GM12878 (cell line): ENCODE data around the gene PKD1. TPM values are rescaled to one million over a fixed set of nuclear protein-coding genes. Genes with fewer than 3 reads are reported as not detected.

Source experiments
- ATAC-seq: fragments of 200-7000 bp; cut with Tn5 transposase; 3 replicates; pipeline ENCODE4 v1.9.1; 2020; ENCODE audit warnings: mild to moderate bottlenecking, moderate library complexity
- BruUV-seq: library from RNA; stranded (reverse); fragments of 400-500 nt; replicated peaks from 2 replicates; lab custom pipeline; 2021; lab: Mats Ljungman, UMichigan
- CTCF ChIA-PET: fragments of 300-600 bp; sonication (Branson Sonifier 250); formaldehyde crosslinking; extraction: SDS; loops from one replicate; lab custom pipeline; 2021; ENCODE audit warnings: inconsistent platforms; lab: Yijun Ruan, JAX
- POLR2A ChIA-PET: fragments of 350-600 bp; formaldehyde crosslinking; extraction: SDS; loops from one replicate; lab custom pipeline; 2021; ENCODE audit warnings: inconsistent platforms; lab: Charles Lee
- RAD21 ChIA-PET: fragments of 300-600 bp; sonication (Branson Sonifier 250); formaldehyde crosslinking; loops from one replicate; lab custom pipeline; 2023; ENCODE audit warnings: antibody characterized with exemption; ENCODE audit not compliant: unreplicated experiment; lab: Charles Lee
- SMC1A ChIA-PET: fragments of 300-600 bp; sonication (Branson Sonifier 250); formaldehyde crosslinking; loops from one replicate; lab custom pipeline; 2023; ENCODE audit not compliant: unreplicated experiment, uncharacterized antibody; lab: Charles Lee
- DNase-seq: peaks from one replicate; pipeline ENCODE4 v3.0.0-alpha.2; 2011; ENCODE audit warnings: low read depth, low spot score
- FAIRE-seq: peaks from 3 replicates; lab custom pipeline; 2011; peaks lifted over from hg19 to GRCh38; lab: Jason Lieb, UNC
- H2AFZ ChIP-seq: 2 replicates; pipeline ENCODE4 v1.6.0; 2011; ENCODE audit warnings: low read depth, low read length, control low read depth; ENCODE audit not compliant: control insufficient read depth
- H3K27ac ChIP-seq: 2 replicates; pipeline ENCODE4 v1.5.1; 2011; ENCODE audit warnings: control low read depth; ENCODE audit not compliant: control insufficient read depth, insufficient read depth
- H3K27me3 ChIP-seq, 2 experiments: replicated peaks in 1 of 2; 2 replicates each; pipeline versions ENCODE4 v1.6.0 to v1.6.1; 2011; ENCODE audit warnings: low read length in 1 of 2; ENCODE audit not compliant: control insufficient read depth in 2 of 2, insufficient read depth in 2 of 2
- H3K36me3 ChIP-seq, 2 experiments: 2 replicates each; pipeline ENCODE4 v1.5.1; 2011; ENCODE audit warnings: low read length in 1 of 2; ENCODE audit not compliant: control insufficient read depth in 2 of 2, insufficient read depth in 2 of 2
- H3K4me1 ChIP-seq: 2 replicates; pipeline ENCODE4 v1.6.1; 2011; ENCODE audit warnings: mild to moderate bottlenecking, low read length, moderate library complexity, mixed read lengths; ENCODE audit not compliant: control insufficient read depth, insufficient read depth
- H3K4me2 ChIP-seq: 2 replicates; pipeline ENCODE4 v1.6.0; 2011; ENCODE audit warnings: control low read depth; ENCODE audit not compliant: control insufficient read depth, insufficient read depth
- H3K4me3 ChIP-seq: fragments of 200-600 bp; sonication (generic); 2 replicates; pipeline ENCODE4 v1.5.1; 2016
- H3K79me2 ChIP-seq: 2 replicates; pipeline ENCODE4 v1.6.0; 2011; ENCODE audit warnings: low read length; ENCODE audit not compliant: control insufficient read depth, insufficient read depth
- H3K9ac ChIP-seq: 2 replicates; pipeline ENCODE4 v1.8.0; 2011; ENCODE audit warnings: low read length, control low read depth, mixed read lengths; ENCODE audit not compliant: control insufficient read depth, insufficient read depth
- H3K9me3 ChIP-seq: replicated peaks from 3 replicates; pipeline ENCODE4 v1.5.1; 2011; ENCODE audit warnings: mild to moderate bottlenecking, low read length; ENCODE audit not compliant: control insufficient read depth, insufficient read depth
- H4K20me1 ChIP-seq: 2 replicates; pipeline ENCODE4 v1.6.0; 2011; ENCODE audit not compliant: control insufficient read depth, insufficient read depth
- BMI1 ChIP-seq: fragments of 450-650 bp; IDR thresholded peaks from 2 replicates; pipeline ENCODE4 v1.6.1; 2016; ENCODE audit warnings: mild to moderate bottlenecking, moderate library complexity, borderline replicate concordance
- GATAD2B ChIP-seq: fragments of 450-650 bp; conservative IDR thresholded peaks from 2 replicates; pipeline ENCODE4 v1.6.1; 2017; ENCODE audit warnings: low read depth, mild to moderate bottlenecking, moderate library complexity
- JUND ChIP-seq: IDR thresholded peaks from 2 replicates; pipeline ENCODE4 v1.6.1; 2012; ENCODE audit warnings: low read depth, mild to moderate bottlenecking, low read length, improper control_type of control experiment, moderate library complexity
- SPI1 ChIP-seq: IDR thresholded peaks from 2 replicates; pipeline ENCODE4 v1.6.1; 2011; ENCODE audit warnings: low read depth, mild to moderate bottlenecking, low read length, moderate library complexity, borderline replicate concordance; ENCODE audit not compliant: insufficient read depth
- SUPT20H ChIP-seq: IDR thresholded peaks from 2 replicates; pipeline ENCODE4 v1.6.1; 2011; ENCODE audit warnings: low read depth, mild to moderate bottlenecking, low read length, moderate library complexity, borderline replicate concordance; ENCODE audit not compliant: control insufficient read depth
- ZZZ3 ChIP-seq: IDR thresholded peaks from 2 replicates; pipeline ENCODE4 v1.6.1; 2011; ENCODE audit warnings: low read depth; ENCODE audit not compliant: control insufficient read depth, insufficient read length
- WGBS: methylation state at CpG from one replicate; pipeline ENCODE4 v1.1.6; 2016; ENCODE audit warnings: low lambda C conversion rate; ENCODE audit not compliant: insufficient replicate concordance, insufficient coverage; ENCODE audit errors: missing lambda C conversion rate; 5-methylcytosine and 5-hydroxymethylcytosine counted together
- in situ Hi-C: fragments of 300-500 bp; cut with MboI; formaldehyde crosslinking; loops from 9 replicates; pipeline ENCODE4 v1.14.3; 2018; ENCODE audit warnings: mixed read lengths
- intact Hi-C: fragments of 100-400 bp; cut with micrococcal nuclease; formaldehyde crosslinking; loops from one replicate; pipeline ENCODE4 v1.14.2; 2022; ENCODE audit not compliant: unreplicated experiment
- polyA plus RNA-seq, 11 experiments: library from polyadenylated mRNA; depleted of rRNA in 4 of 11; unstranded in 6 of 11; stranded (reverse) in 5 of 11; fragments of >200 nt; fragmentation: Nextera tagmentation in 4 of 11; fragmentation: Illumina TruSeq in 1 of 11; extraction: Ambion mirVana in 4 of 11; extraction: Trizol in 1 of 11; gene quantifications; 1 replicate in 1 of 11; 2 replicates in 10 of 11; pipeline versions ENCODE4 v1.2.1 to v1.2.3, GENCODE V29; 2011 to 2016; ENCODE audit warnings: inconsistent platforms in 2 of 11, missing spikeins in 2 of 11, low read depth in 1 of 11
- total RNA-seq, 4 experiments: library from RNA; depleted of rRNA in 3 of 4; stranded (reverse); fragments of >200 nt in 3 of 4; fragmentation: Illumina TruSeq in 1 of 4; extraction: Trizol in 1 of 4; gene quantifications; 2 replicates each; pipeline versions ENCODE4 v1.2.1 to v1.2.3, GENCODE V29; 2013 to 2021
- TF ChIP-seq, protein P1 (sequence below): IDR thresholded peaks from 2 replicates; pipeline ENCODE4 v1.6.1; 2011; ENCODE audit warnings: low read depth, low read length, improper control_type of control experiment, borderline replicate concordance
- TF ChIP-seq, protein P2 (sequence below), 3 experiments: IDR thresholded peaks in 2 of 3; conservative IDR thresholded peaks in 1 of 3; 2 replicates each; pipeline ENCODE4 v1.5.1; 2011; ENCODE audit warnings: low read depth in 3 of 3, low read length in 3 of 3, mild to moderate bottlenecking in 3 of 3, control low read depth in 2 of 3, moderate library complexity in 2 of 3, inconsistent platforms in 1 of 3, mixed read lengths in 1 of 3; ENCODE audit not compliant: control insufficient read depth in 2 of 3, insufficient read depth in 1 of 3; ENCODE audit errors: extremely low read depth in 1 of 3
- TF ChIP-seq, protein P3 (sequence below): IDR thresholded peaks from 2 replicates; pipeline ENCODE4 v1.6.1; 2011; ENCODE audit warnings: low read depth, mild to moderate bottlenecking, low read length, moderate library complexity, borderline replicate concordance; ENCODE audit errors: extremely low read depth

The PKD1 gene
- total and polyA plus RNA-seq, 10 of the 15 experiments (the other 5 are each of a cell fraction or from before 2014, with no cell fraction given) = 0.11 to 62.0 (median 6.1) TPM

DNA sequence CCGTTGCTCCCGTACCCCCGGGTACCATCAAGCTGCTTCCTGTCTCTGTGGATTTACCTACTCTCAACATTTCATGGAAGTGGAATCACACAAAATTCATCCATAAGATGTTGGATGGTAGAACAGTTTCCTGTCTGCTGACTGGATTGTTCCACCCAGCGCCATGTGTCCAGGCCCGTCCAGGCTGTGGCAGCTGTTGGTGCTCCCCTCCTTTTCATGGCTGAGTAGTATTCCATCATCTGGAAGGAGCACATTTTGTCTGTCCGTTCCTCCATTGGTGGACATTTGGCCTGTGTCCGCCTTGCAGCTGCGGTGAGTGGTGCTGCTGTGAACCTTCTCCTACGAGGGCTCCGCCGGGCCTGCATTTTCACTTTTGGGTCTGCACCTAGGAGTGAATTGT, 69.6 kb downstream of the PKD1 start:
- no peaks in the 10 kb centered on the region for H3K79me2 ChIP-seq
- no peak overlapping the region for H3K27ac ChIP-seq
- FAIRE-seq (no peak), DNase-seq (no peak), ATAC-seq (no peak)
- TF ChIP-seq, protein P1, sequence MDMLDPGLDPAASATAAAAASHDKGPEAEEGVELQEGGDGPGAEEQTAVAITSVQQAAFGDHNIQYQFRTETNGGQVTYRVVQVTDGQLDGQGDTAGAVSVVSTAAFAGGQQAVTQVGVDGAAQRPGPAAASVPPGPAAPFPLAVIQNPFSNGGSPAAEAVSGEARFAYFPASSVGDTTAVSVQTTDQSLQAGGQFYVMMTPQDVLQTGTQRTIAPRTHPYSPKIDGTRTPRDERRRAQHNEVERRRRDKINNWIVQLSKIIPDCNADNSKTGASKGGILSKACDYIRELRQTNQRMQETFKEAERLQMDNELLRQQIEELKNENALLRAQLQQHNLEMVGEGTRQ = no peak
- TF ChIP-seq SPI1 (no peak), JUND (no peak), SUPT20H (no peak), BMI1 (no peak), GATAD2B (no peak), ZZZ3 (no peak)
- TF ChIP-seq, protein P2, sequence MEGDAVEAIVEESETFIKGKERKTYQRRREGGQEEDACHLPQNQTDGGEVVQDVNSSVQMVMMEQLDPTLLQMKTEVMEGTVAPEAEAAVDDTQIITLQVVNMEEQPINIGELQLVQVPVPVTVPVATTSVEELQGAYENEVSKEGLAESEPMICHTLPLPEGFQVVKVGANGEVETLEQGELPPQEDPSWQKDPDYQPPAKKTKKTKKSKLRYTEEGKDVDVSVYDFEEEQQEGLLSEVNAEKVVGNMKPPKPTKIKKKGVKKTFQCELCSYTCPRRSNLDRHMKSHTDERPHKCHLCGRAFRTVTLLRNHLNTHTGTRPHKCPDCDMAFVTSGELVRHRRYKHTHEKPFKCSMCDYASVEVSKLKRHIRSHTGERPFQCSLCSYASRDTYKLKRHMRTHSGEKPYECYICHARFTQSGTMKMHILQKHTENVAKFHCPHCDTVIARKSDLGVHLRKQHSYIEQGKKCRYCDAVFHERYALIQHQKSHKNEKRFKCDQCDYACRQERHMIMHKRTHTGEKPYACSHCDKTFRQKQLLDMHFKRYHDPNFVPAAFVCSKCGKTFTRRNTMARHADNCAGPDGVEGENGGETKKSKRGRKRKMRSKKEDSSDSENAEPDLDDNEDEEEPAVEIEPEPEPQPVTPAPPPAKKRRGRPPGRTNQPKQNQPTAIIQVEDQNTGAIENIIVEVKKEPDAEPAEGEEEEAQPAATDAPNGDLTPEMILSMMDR (IDR thresholded peaks at IDR 0.05 in 2 of 3, conservative IDR thresholded peaks at IDR 0.05 in 1 of 3; ENCODE audit: control insufficient read depth in 2 of 3, extremely low read depth in 1 of 3, insufficient read depth in 1 of 3, low read depth in 3 of 3, low read length in 3 of 3) = no peak
- TF ChIP-seq, protein P3, sequence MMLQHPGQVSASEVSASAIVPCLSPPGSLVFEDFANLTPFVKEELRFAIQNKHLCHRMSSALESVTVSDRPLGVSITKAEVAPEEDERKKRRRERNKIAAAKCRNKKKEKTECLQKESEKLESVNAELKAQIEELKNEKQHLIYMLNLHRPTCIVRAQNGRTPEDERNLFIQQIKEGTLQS = no peak
- intact Hi-C loops = no loop called here
- ChIA-PET POLR2A (no interaction called here), CTCF (no interaction called here), RAD21 (no interaction called here), SMC1A (no interaction called here)
- in situ Hi-C loops = no loop called here
- no peaks in the 10 kb centered on the region for H3K27me3 ChIP-seq
- 94% methylated on average over 11 of the region's 11 CpGs for WGBS
- H2AFZ ChIP-seq = no peak overlapping the region
- no peaks in the 10 kb centered on the region for H3K9me3 ChIP-seq
- no peaks in the 10 kb centered on the region for H4K20me1 ChIP-seq
- peaks cover 2% of the 10 kb centered on the region in 2 experiments; a peak in 3 of 4 replicates for H3K36me3 ChIP-seq
- H3K9ac ChIP-seq = no peak overlapping the region
- no TSS peak for BruUV-seq
- H3K4me1 ChIP-seq = no peaks in the 10 kb centered on the region
- no peak overlapping the region for H3K4me2 ChIP-seq
- H3K4me3 ChIP-seq = no peak overlapping the region
